ENCODE data around the gene HPSE2. TPM values are rescaled to one million over a fixed set of nuclear protein-coding genes. Genes with fewer than 3 reads are reported as not detected.
A peak's percentile ranks its signal among the peaks of the same experiment; 100 is the strongest.

HPSE2 gene
- total RNA-seq, 1 experiment from 2014 or later = not detected

GRCh38 chr10:98438715-98439114 is 796.9 kb downstream of the HPSE2 start:
- DNase-seq (ENCODE audit: low read depth) = no peak

- no peak for DNase-seq (ENCODE audit: low read depth)
These were observed 798.9 kb downstream of the HPSE2 start for GRCh38 chr10:98436704-98437103.

DNA sequence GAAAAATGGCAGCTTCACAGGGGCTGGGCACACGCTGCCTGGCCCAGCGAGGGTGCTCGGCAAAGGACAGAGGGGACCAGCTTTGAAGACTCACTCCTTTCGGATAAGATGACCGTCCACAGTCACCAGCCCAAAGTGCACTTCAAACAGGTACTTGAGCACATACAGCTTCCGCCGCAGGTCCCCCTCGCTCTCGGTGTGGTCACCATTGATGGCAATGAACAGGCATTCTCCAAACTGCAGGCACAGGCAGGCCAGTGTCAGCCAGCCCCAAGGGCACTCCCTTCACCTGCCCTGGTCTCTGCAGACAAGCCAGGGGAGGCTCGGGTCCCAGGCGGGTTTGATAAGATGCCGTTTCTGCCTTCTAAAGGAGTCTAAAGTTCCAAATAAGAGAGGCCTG is 800.5 kb downstream of the HPSE2 start:
- DNase-seq (ENCODE audit: low read depth) = no peak

DNA sequence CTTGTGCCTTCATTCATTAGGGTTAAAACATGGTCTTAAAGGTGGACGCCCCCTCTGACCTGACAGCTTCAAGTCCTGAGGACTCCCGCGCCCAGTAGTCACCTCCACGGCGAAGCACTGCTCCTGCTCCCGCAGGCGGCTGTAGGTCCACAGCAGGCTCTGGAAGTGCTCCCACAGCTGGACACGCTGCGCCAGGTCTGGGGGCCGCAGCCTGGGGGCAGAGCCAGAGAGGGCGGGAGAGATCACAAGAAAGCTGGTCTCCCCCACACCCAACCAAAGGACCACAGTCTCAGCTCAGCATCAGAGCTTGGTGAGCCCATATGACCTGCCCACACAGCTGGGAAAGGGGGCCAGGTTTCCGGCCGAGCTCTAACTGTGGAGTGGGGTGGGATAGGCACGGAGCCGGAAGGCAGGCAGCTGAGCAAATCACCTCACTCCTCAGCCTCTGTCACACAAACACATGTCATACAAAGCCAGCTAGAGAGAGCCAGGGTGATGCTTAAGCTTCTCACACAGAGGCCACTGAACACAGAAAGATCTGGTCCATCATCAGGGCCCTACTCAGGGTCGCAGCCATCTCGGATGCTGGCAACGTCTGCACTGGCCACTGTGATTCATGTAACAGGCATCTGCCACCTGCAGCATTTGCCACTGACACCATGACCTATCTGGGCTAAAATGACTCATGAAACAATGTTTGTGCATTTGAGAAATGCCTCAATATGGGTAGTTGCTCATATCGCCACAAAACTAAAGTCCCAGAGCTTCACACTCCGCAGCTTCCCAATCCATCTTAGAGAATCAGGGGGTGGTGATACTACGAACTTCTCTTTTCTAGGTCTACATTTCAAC is 801.5 kb downstream of the HPSE2 start:
- DNase-seq (ENCODE audit: low read depth) = peak; percentile 74

DNA sequence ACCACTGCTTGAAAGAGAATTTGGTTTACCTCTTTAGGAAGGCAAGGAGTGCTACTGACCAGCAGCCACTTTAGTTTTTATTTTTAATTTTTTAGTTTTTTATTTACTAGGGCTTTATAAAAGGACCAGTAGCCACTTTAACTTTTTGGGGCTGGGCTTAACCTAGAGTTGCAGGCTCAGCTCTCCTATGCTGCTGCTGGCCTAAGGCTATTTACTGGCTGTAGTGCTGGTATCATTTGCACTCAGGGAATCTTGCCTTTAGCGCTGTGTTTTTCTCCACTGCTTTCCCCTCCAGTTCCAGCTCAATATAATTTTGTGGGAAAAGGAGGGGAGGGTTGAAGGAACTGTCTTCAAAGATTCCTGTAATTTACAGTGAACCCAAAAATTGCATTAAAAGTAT is 802.3 kb downstream of the HPSE2 start:
- DNase-seq (ENCODE audit: low read depth) = no peak

DNA sequence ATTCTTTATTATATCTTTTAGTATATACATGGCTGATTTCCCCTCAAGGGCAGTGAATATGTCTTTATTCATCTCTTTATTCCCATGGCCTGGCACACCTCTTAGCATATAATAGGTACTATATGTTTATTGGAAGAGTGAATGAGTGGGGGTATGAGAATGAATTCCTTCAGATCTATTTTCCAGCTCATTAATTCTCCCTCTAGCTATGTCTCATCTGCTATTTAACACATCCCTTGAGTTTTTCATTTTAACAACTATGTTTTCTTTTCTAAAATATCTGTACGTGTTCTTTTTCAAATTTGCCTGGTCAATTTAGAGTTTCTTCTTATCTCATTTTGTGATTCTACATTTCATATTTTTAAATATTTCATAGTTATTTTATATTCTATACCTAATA is 803.3 kb downstream of the HPSE2 start:
- no peak for DNase-seq (ENCODE audit: low read depth)

DNA sequence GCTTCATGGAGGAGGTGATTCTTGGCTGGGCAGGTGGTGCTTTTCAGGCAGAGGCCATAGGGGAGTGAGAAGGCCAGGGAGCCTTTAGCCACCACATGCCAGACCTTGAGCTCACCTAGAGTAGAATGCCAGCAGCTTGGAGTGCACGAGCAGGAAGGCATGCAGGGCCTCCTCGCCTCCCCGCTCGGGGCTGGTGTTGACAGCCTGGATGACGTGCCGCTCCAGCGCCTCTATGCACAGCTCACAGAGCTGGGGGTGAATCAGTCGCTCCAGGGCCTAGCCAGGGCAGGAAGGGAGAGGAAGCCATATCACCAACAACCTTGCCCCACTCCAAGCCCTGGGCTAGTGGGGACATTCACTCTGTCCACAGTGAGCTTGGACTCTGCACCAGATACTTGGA is 804.6 kb downstream of the HPSE2 start:
- DNase-seq (ENCODE audit: low read depth) = no peak

GRCh38 chr10:98430427-98430826 is 805.2 kb downstream of the HPSE2 start:
- DNase-seq (ENCODE audit: low read depth) = no peak

DNA sequence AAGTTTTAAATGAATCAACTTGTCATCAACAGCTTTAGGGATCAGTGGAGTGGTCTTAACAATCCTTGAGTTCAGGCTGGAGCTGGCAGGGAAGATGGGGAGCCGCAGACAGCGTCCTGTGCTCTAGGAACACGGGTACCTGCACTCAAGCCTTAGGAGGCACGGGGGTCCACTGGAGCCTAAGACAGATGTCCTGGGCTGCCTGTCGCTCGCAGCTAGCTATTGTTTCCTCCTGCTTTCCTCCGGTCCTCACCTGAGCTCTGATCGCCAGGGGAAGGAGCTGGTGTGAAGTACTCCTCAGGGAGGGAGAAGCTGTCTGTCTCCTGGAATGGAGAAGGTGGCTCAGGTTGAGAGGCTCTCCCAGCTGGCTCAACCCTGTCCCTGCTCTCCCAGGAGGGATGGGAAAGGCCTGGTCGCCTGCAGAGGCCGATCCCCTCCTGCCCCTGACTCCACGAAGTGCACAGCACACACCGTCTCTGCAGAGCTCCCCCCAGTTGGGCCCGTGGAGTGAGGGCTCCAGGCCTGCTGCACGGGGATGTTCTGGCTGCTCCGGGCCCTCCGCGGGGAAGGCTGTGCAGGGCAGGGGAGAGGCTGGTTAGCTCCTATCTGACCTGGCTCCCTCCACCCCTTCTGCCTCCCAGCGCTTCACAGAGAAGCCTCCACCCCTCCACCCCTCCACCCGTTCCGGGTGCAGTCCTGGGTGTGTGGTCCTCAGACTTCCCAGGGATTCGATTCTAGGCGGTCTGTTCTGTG is 806.2 kb downstream of the HPSE2 start:
- DNase-seq (ENCODE audit: low read depth) = no peak

GRCh38 chr10:98427011-98427515 is 808.6 kb downstream of the HPSE2 start:
- no peak for DNase-seq (ENCODE audit: low read depth)

- peak; percentile 29 for DNase-seq (ENCODE audit: low read depth)
These were observed 809.9 kb downstream of the HPSE2 start for GRCh38 chr10:98425511-98426352.

- DNase-seq (ENCODE audit: low read depth) = no peak
These were observed 811.1 kb downstream of the HPSE2 start for GRCh38 chr10:98424295-98425254.

- DNase-seq (ENCODE audit: low read depth) = no peak
These were observed 811.9 kb downstream of the HPSE2 start for GRCh38 chr10:98423691-98424120.

GRCh38 chr10:98422182-98422581 is 813.5 kb downstream of the HPSE2 start:
- no peak for DNase-seq (ENCODE audit: low read depth)

- no peak for DNase-seq (ENCODE audit: low read depth)
These were observed 814.9 kb downstream of the HPSE2 start for GRCh38 chr10:98420786-98421185.

- DNase-seq (ENCODE audit: low read depth) = no peak
These were observed 816.0 kb downstream of the HPSE2 start for GRCh38 chr10:98419469-98420261.

- no peak for DNase-seq (ENCODE audit: low read depth)
These were observed 816.8 kb downstream of the HPSE2 start for GRCh38 chr10:98418665-98419468.

- DNase-seq (ENCODE audit: low read depth) = no peak
These were observed 817.5 kb downstream of the HPSE2 start for GRCh38 chr10:98417973-98418664.
